ENCODE measurements around the gene MERTK. TPM values are rescaled to one million over a fixed set of nuclear protein-coding genes. Genes with fewer than 3 reads are reported as not detected.
A peak's percentile ranks its signal among the peaks of the same experiment; 100 is the strongest.

Gene MERTK
- total and polyA plus RNA-seq, 2 of the 8 experiments (the other 6 are each of a cell fraction or from before 2014, with no cell fraction given) = 6.5 to 7.0 TPM

GRCh38 chr2:112032224-112032586 is 133.8 kb downstream of the MERTK start:
- no peak for TF ChIP-seq JUN (IDR thresholded peaks at IDR 0.05; ENCODE audit: low read depth, low read length)
- Histone ChIP-seq H4K8ac (ENCODE audit: extremely low read depth, insufficient read depth, low read length) (no peak overlapping the region), H3K9me3 (ENCODE audit: insufficient read depth in 2 of 2, low read depth in 1 of 2, low read length in 1 of 2) (no peaks in the 10 kb centered on the region), H2BK20ac (ENCODE audit: low read length) (0 out of 2 replicates have a peak overlapping the region, but pooled peaks have one; percentile 86), H2BK120ac (replicated peaks; ENCODE audit: low read depth, low read length) (no peak overlapping the region), H3K4me3 (ENCODE audit: extremely low read depth in 1 of 4, insufficient read depth in 2 of 4, low read depth in 3 of 4, low read length in 4 of 4) (peak overlapping the region in 1 of 4 experiments; percentile 14; a peak in 1 of 8 replicates), H4K20me1 (replicated peaks in 1 of 2; ENCODE audit: control insufficient read depth in 1 of 2, insufficient read depth in 2 of 2, low read length in 2 of 2) (no peaks in the 10 kb centered on the region), H3K23me2 (ENCODE audit: low read depth, low read length) (no peaks in the 10 kb centered on the region), H3K23ac (ENCODE audit: insufficient read length) (no peak overlapping the region), H3K4me2 (ENCODE audit: insufficient read depth in 1 of 2, low read depth in 2 of 2, low read length in 2 of 2) (peak overlapping the region in 1 of 2 experiments; percentile 12; a peak in 2 of 4 replicates), H2BK12ac (ENCODE audit: low read depth, low read length) (no peak overlapping the region), H3K14ac (ENCODE audit: insufficient read length) (no peak overlapping the region), H2BK5ac (ENCODE audit: low read depth, low read length) (peak overlapping the region; percentile 67; the same call in 1 of the 2 replicates), H3K18ac (ENCODE audit: extremely low read depth, low read length) (peak overlapping the region; percentile 36), H3K79me1 (ENCODE audit: low read depth, low read length) (0 out of 2 replicates have a peak, but pooled peaks cover 2% of the 10 kb centered on the region), H3K36me3 (ENCODE audit: control insufficient read depth in 2 of 4, insufficient read depth in 4 of 4, low read length in 3 of 4) (no peaks in the 10 kb centered on the region), H3K27me3 (replicated peaks in 1 of 4; ENCODE audit: control insufficient read depth in 3 of 4, extremely low read depth in 1 of 4, insufficient read depth in 3 of 4, low read length in 3 of 4) (no peaks in the 10 kb centered on the region), H3K4me1 (replicated peaks in 1 of 4; ENCODE audit: control insufficient read depth in 3 of 4, insufficient read depth in 4 of 4, low read length in 3 of 4) (peaks cover 0 to 9% (median 5%) of the 10 kb centered on the region in 4 experiments; a peak in 4 of 7 replicates), H2AFZ (ENCODE audit: low read length) (peak overlapping the region; percentile 62; the same call in 1 of the 2 replicates), H3K79me2 (ENCODE audit: control insufficient read depth in 1 of 2, insufficient read depth in 2 of 2, low read length in 2 of 2) (no peaks in the 10 kb centered on the region), H2AK5ac (ENCODE audit: low read depth, low read length) (peak overlapping the region; percentile 82), H4K5ac (ENCODE audit: insufficient read length, low read depth, low read length) (peak overlapping the region; percentile 24), H3K4ac (replicated peaks; ENCODE audit: insufficient read length, low read depth, low read length) (no peak overlapping the region), H3K27ac (ENCODE audit: low read depth, low read length) (peak overlapping the region; percentile 58; the same call in 1 of the 2 replicates), H2BK15ac (ENCODE audit: low read length) (0 out of 2 replicates have a peak overlapping the region, but pooled peaks have one; percentile 40), H4K91ac (replicated peaks; ENCODE audit: insufficient read length, low read length) (peak overlapping the region; percentile 35), H3K9ac (replicated peaks in 1 of 4; ENCODE audit: extremely low read depth in 1 of 4, low read depth in 3 of 4, low read length in 3 of 4) (no peak overlapping the region), H3K56ac (replicated peaks; ENCODE audit: insufficient read length, low read depth, low read length) (no peak overlapping the region)
- WGBS, 2 experiments (ENCODE audit: extremely low coverage in 1 of 2, insufficient coverage in 1 of 2, insufficient read length in 1 of 2, insufficient replicate concordance in 2 of 2, low coverage in 1 of 2, low lambda C conversion rate in 2 of 2, missing lambda C conversion rate in 1 of 2) = 89% methylated on average over 4 of the region's 4 CpGs; no CpG with 5 or more reads in 1 of the 2 experiments
- FAIRE-seq (no peak), DNase-seq (ENCODE audit: low read depth in 1 of 2, low spot score in 2 of 2) (no peak)
- ChIA-PET CTCF (ENCODE audit: partially characterized antibody) (interaction anchor here (0.5 to 5.9 kb wide), 7 partner anchors 12 to 134 kb away, joined by 3 to 28 read pairs (median 3); no protein-coding TSS in a partner anchor), POLR2A (ENCODE audit: partially characterized antibody) (interaction anchor here (1.4 kb wide), 1 partner anchor 11 kb away, joined by 3 read pairs; no protein-coding TSS in a partner anchor)

Measured in H1 (cell line).